GM18870 (cell line): ENCODE results near the gene DIP2A.

Source experiments
- ATAC-seq: cut with Tn5 transposase; IDR thresholded peaks from one replicate; pipeline ENCODE4 v1.9.1; 2021; ENCODE audit warnings: moderate library complexity; ENCODE audit not compliant: unreplicated experiment

The DIP2A gene

GRCh38 chr21:46480466-46480865 lies 21.8 kb downstream of the DIP2A start:
- ATAC-seq, result no peak

DNA sequence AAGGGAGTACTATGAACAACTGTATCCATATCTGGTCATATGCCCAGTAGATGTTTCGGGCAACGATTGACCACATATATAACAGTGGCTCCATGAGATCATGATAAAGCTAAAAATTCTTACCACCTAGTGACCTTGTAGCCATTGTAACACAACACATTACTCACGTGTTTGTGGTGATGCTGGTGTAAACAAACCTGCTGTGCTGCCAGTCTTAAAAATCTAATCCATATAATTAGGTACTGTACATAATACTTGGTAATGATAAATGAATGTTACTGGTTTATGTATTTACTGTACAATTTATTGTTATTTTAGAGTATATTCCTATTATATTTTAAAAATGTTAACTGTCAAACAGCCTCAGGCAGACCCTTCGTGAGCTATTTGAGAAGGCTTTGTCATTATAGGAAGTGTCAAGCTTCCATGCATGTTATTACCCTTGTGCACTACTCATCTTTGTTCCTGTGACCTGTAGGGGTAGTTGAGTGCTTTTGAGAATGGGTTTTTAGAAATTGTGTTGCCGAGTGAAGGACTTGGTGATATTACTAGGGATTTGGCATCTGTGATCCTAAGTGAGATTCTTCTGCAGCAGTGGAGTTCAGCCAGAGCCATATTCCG lies 23.6 kb downstream of the DIP2A start:
- no peak for ATAC-seq

DNA sequence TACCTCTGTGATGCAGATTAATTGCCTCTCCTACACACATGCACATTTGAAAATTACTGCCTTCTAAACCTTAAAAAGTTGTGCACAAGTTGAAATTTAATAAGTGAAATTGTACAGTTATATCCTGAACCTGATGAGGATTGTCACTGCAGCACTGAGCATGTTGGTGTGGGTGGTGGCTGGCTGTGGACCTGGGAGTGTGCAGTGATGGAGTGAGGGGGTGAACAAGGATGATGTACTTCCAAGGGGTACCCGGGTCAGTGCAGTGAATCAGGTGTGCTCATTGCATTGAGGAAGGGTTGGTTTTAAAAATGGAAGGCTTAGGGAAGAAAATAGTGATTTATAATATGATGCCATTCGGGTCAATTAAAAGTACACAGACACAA lies 24.1 kb downstream of the DIP2A start:
- ATAC-seq, result no peak

- ATAC-seq, result no peak
These were observed 24.9 kb downstream of the DIP2A start for GRCh38 chr21:46483300-46484295.

DNA sequence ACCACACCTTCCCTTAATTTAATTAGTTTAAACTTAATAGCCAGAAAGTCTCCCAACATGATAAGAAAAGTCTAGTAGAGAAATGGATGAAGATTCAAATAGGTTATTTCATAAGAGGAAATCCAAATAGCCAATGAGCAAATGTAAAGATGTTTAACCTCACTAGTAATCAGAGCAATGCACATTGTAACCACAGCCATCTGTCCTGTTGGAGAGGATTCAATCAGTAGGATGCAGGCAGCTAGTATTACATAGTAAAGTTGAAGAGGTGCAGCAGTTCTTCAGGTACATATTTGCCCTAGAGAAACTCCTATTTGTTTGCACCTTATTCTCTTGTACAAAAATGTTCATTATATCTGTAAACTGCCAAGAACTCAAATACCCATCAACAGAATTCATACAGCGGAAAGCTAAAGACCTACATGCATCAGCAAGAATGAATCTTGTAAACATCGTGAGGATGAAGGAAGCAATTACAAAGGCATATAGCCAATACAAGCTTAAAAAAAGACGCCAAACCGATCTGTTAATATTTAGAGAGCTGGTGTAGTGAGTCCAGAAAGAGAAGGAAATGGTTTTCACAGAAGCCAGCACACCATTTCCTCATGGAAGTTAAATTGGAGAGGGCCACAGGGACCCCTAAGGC lies 27.9 kb downstream of the DIP2A start:
- no peak for ATAC-seq

- no peak for ATAC-seq
These were observed 30.5 kb downstream of the DIP2A start for GRCh38 chr21:46489162-46489663.

- ATAC-seq, result no peak
These were observed 31.1 kb downstream of the DIP2A start for GRCh38 chr21:46489800-46490199.

DNA sequence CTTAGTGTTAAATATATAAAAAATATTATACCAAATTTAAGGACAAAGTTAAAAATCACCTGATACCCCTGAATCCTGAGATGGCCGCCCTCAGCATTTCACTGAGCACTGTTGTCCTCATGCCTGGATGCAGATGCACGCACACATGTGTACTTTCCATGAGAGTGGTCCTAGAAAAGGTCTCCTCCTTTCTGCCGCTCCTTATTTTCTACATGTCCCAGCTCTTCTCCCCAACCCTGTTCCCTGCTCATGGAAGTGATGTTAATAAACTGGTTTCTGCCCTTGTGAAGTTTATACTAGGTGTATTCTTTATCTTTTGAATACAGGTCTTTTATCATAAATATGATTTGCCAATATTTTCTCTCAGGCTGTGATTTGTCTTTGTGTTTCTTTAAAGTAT lies 32.9 kb downstream of the DIP2A start:
- no peak for ATAC-seq

DNA sequence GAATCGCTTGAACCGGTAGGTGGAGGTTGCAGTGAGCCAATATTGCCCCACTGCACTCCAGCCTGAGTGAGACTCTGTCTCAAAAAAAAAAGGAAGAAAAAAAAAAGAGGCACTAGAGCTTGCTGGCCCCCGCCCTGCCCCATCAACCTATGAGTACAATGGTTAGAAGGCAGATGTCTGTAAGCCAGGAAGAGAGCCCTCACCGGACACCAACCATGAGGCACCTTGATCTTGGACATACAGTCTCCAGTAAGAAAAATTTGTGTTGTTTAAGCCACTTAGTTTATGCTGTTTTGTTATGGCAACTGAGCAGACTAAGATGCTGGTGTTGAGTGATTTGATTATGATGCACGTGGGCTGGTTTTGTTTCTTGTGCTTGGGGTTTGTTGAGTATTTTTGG lies 34.2 kb downstream of the DIP2A start:
- ATAC-seq, result no peak

DNA sequence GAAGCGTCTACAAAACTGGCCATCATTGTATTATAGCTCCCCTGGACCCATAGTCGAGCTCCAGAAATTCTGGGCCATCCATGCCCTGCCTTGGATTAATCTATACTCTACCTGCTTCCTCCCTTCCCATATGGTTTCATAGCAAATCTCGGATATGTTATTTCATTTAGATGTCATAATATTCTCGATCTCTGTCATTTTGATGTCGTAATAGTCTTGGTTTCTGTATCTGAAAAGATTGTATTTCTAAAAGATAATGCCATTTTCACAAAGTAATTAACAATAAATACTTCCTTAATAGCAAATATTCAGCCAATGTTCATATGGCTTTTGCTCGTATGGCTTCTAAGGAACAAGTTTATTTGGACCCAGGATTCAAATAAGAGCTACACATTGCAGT lies 35.1 kb downstream of the DIP2A start:
- ATAC-seq, result no peak

DNA sequence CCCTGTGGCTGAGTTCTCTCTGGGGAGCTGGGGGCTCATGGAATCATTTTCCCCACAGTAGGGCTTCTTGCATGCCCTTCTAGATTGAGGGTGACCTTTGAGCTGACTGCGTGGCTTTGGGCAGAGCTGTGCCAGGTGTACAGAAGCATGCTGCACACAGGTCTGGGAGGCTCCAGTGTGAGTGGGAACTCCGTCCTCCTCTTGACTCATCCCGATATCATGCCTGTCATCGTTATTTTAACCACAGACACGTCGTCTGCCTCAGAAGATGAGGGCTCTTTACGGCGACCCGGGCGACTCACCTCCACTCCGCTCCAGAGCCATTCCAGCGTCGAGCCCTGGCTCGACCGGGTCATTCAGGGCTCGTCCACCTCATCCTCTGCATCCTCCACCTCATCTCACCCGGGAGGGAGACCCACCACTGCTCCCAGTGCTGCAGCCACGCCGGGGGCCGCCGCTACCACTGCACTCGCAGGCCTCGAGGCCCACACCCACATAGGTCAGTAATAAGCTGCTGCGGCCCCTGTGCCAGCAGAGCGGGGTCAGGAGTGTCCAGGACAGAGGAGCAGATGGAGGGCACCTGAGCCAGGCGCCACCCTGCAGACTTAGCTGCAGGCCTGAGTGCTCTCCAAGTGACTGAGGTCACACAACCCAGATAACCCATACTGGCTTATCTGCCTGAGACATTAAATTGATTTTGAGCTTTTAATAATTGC lies 39.8 kb downstream of the DIP2A start:
- ATAC-seq, result no peak

DNA sequence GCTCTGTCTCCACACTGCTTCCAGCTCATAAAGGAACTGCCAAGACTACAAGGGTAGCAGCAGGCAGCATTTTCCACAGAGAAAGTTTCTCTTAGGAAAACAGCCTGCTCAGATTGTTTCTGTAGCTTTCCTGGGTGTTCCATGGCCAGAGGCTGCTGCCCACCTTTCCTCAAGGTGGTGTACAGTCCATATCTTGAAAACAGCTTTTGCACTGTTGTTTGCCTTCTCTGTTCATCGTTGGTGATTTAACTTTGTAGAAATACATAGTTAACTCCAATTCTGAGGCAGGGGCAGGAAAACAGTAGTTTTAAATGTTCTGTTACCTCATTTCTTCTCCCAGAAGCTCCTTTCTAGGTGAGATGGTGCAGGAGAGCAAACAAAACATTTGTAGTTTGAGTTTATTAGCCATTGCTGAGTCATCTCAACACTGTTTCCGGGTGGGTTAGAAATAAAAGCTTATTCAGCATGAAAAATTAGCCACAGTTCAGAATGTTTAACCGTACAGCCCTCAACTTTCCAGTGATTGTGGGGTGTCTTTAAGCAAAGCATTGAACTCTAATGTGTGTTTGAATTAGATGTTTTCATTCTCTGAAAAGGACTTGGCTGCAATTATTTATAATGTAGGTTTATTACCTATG lies 41.7 kb downstream of the DIP2A start:
- no peak for ATAC-seq

- ATAC-seq, result peak; percentile 50
These were observed 45.3 kb downstream of the DIP2A start for GRCh38 chr21:46503922-46504550.

DNA sequence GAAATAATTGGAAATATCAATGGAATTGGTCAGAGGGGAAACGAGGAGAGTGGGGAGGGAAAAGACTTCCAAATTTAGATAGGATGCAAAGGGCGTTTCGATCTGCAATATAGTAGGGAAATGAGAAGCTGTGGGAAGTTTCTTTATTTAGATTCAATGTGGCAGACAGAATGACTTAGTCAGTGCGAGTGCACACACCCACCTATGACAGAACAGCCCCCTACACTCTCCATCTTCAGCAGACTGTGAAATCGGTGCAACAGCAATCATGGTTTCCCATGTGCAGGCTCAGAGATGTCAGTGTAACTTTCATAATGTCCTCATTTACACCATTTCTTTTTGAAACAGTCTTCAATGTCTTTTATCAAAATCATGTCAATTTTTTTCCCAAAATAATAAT lies 46.0 kb downstream of the DIP2A start:
- ATAC-seq, result no peak

- ATAC-seq, result no peak
These were observed 48.9 kb downstream of the DIP2A start for GRCh38 chr21:46507562-46507961.

DNA sequence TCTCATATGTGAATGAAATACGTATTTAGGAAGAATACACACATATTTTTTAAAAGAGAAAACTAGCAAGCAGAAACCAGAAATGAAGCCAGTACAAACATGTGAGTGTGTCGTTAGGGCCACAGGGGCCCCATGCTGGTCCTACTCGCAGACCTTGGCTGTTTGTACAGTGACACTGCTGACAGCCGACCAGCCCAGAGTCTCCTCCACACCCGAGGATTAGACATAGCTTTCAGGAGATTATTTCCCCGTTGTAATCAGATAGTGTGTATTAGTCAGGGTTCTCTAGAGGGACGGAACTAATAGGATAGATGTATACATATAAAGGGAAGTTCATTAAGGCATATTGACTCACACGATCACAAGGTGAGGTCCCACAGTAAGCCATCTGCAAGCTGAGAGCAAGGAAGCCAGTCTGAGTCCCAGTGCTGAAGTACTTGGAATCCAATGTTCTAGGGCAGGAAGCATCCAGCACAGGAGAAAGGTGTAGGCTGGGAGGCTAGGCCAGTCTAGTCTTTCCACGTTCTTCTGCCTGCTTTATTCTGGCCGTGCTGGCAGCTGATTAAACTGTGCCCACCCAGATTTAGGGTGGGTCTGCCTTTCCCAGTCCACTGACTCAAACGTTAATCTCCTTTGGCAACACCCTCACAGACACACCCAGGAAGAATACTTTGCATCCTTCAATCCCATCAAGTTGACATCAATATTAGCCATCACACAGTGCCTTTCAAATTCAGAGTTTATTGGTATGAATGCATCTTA lies 51.2 kb downstream of the DIP2A start:
- no peak for ATAC-seq

DNA sequence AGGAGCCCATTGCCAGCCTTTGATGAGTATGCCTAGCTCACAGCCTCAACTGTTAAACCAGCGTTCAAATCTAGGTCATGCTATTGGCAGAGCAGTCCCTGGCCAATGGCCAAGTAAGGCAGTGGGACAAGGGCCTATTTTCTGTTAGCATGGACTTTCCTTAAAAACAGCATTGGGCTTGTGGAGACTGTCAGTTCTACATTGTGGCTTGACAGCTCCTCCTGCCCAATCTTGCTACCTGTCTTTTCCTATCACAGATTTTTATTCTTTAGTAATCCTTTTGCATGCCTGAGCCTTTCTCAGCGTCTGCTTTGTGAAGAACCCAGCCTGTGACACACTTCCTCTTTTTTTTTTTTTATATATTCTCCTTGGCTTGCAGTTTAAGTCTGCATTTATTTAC lies 56.4 kb downstream of the DIP2A start:
- ATAC-seq, result no peak

GRCh38 chr21:46516068-46516467 lies 57.4 kb downstream of the DIP2A start:
- no peak for ATAC-seq

DNA sequence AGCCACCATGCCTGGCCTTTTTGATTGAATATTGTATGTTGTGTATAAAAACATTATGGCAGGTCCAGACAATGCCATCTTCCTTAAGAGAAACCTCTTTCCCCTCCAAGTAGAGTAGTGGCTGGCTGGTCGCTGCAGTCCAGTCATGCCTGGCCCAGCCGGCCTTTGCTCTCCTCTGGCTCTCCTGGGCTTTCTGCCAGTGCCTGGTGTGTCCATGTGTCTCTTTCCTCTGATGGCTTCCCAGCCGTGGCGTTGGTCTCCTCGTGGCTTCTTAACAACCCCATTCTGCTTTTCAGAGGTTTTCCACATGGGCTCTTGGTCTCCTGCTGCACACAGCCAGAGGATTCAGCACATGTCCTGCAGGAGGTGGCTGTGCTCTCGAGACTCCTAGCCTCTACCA lies 58.7 kb downstream of the DIP2A start:
- ATAC-seq, result no peak
